Left hindlimb (tissue), 1 donor: ENCODE results near the gene XYLT2.
A peak's percentile ranks its signal among the peaks of the same experiment; 100 is the strongest.
"Not testable (repeated sequence)": the region's sequence is repeated elsewhere in the genome, so short reads cannot be mapped to it uniquely, and the experiment has no call there.

Experiments
- DNase-seq: peaks from one replicate; pipeline ENCODE4 v3.0.0-alpha.2; 2018

XYLT2 gene

GRCh38 chr17:50322271-50322670, 23.7 kb upstream of the XYLT2 start:
- no peak for DNase-seq

- no peak for DNase-seq
Measured at GRCh38 chr17:50323060-50323459, 22.9 kb upstream of the XYLT2 start.

- no peak for DNase-seq
Measured at GRCh38 chr17:50325906-50326305, 20.0 kb upstream of the XYLT2 start.

- DNase-seq: no peak
Measured at GRCh38 chr17:50326831-50327364, 19.0 kb upstream of the XYLT2 start.

GRCh38 chr17:50328363-50329325, 17.3 kb upstream of the XYLT2 start:
- peak; percentile 62 for DNase-seq

GRCh38 chr17:50329716-50330115, 16.2 kb upstream of the XYLT2 start:
- no peak for DNase-seq

- DNase-seq: no peak
Measured at GRCh38 chr17:50330151-50330775, 15.7 kb upstream of the XYLT2 start.

GRCh38 chr17:50331085-50331791, 14.7 kb upstream of the XYLT2 start:
- DNase-seq: no peak

- no peak for DNase-seq
Measured at GRCh38 chr17:50332196-50332595, 13.7 kb upstream of the XYLT2 start.

GRCh38 chr17:50333291-50334057, 12.5 kb upstream of the XYLT2 start:
- not testable (repeated sequence) for DNase-seq

- no peak for DNase-seq
Measured at GRCh38 chr17:50337956-50338355, 8.0 kb upstream of the XYLT2 start.

GRCh38 chr17:50338645-50339044, 7.3 kb upstream of the XYLT2 start:
- no peak for DNase-seq

GRCh38 chr17:50339381-50339780, 6.5 kb upstream of the XYLT2 start:
- no peak for DNase-seq

GRCh38 chr17:50344731-50345365, 1.1 kb upstream of the XYLT2 start:
- DNase-seq: no peak

- DNase-seq: peak; percentile 64
Measured at GRCh38 chr17:50346313-50347116, 589 bp downstream of the XYLT2 start.

- no peak for DNase-seq
Measured at GRCh38 chr17:50347117-50347893, 1.4 kb downstream of the XYLT2 start.

GRCh38 chr17:50347894-50348291, 2.0 kb downstream of the XYLT2 start:
- no peak for DNase-seq

- no peak for DNase-seq
Measured at GRCh38 chr17:50348522-50349242, 2.8 kb downstream of the XYLT2 start.

GRCh38 chr17:50349243-50349600, 3.3 kb downstream of the XYLT2 start:
- no peak for DNase-seq

- no peak for DNase-seq
Measured at GRCh38 chr17:50350733-50351132, 4.8 kb downstream of the XYLT2 start.
